Hematopoietic multipotent progenitor cell treated with erythropoietin and hydrocortisone succinate and interleukin-3 and kit ligand, for 15 days (in vitro differentiated cells): ENCODE results near the gene DGKB.

Experiments
- DNase-seq: peaks from one replicate; pipeline ENCODE4 v3.0.0-alpha.2; 2015; ENCODE audit warnings: low spot score

Gene DGKB

DNA sequence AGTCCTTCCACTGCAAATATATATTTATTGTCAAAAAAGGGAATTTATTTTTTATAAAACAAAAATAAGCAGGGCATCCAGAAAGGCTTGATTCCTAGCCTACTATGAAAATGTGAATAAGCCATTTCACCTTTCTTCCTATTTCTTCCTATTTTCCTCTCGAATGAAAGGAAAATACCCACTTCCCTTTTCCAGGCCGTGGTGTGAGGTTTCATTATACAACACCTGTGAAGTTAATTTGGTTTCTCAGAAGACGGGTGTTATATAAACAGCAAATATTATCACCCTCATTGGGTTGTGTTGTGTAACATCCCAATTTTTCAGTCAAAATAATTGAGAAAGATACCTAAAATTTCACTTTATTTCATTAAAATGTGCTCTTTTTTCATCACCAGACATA, 214.3 kb downstream of the DGKB start:
- DNase-seq: no peak

- no peak for DNase-seq
These were observed 214.8 kb downstream of the DGKB start for GRCh38 chr7:14687777-14688176.

- no peak for DNase-seq
These were observed 215.3 kb downstream of the DGKB start for GRCh38 chr7:14687241-14687640.

DNA sequence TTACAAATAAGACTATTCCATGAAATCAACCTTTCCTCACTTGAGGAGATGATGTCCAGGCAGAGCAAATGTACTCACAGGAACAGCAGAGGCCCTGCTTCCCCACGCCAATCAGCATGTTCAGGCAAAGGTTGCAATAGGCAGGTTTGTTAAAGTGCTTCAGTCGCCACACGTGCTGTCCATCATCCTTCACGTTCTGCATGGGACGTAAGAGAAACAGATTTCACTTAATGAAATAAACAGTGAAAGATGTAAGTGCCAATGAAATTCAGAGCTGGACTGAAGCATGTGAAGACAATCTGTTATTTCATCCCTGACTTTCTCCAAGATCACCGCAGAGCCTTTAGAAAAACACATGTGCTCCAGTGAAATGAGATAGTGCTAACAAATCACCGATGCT, 217.4 kb downstream of the DGKB start:
- DNase-seq: no peak

GRCh38 chr7:14682910-14683465, 219.6 kb downstream of the DGKB start:
- no peak for DNase-seq

- DNase-seq: no peak
These were observed 225.7 kb downstream of the DGKB start for GRCh38 chr7:14676896-14677295.

DNA sequence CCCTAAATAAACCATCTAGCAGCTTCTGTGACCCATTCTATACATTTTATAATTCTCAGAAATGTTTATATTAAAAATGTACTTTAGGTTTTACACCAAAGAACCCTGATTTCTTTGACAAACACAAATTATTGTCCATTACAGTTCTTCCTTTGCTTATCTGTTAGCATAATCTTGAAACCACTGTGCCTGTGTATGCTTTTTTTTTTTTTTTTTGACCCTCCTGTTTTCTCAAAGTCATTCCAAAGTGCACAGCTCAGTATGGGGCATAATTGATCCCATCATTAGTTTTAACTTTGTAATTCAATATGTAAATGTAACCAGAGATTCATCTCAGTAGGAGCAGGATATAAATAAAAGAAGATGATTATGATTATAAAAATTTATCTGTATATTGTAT, 229.3 kb downstream of the DGKB start:
- no peak for DNase-seq

DNA sequence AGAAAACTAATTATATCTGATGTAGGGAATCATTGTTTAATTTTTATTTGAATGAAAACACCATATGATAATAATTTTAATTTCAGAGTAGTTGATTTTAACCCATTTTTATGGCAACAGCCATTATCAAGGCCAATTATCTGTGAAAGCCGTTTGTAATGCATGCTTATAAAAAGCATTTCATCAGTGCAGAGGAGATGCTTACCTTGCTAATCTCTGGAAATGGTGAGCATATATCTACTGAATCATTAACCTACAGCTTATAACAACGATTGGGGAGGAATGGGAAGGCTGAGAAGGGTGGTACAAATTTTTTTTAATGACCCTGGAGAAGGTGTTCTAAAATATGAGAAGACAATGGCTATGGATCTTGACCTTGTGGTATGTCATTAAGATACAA, 235.6 kb downstream of the DGKB start:
- no peak for DNase-seq

DNA sequence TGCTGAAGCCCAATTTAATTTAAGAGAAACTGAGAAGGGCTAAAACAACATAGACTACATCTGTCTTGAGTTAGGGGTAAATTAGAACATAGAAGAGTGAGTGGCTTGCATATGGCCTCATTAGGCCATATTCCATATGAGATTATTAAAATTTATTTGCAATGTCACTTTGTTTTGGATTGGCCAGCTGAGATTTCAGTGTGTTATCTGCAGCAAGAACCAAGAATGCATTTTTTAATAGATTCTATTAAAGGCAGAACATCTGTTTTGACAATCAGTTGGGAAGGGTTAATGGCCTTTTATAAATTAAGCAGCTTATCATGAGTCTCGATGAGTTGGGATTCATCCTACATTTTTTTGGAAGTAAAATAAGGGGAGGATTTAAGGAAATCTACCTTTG, 236.2 kb downstream of the DGKB start:
- no peak for DNase-seq

GRCh38 chr7:14639801-14640200, 262.8 kb downstream of the DGKB start:
- DNase-seq: no peak

- no peak for DNase-seq
These were observed 263.2 kb downstream of the DGKB start for GRCh38 chr7:14639329-14639728.

DNA sequence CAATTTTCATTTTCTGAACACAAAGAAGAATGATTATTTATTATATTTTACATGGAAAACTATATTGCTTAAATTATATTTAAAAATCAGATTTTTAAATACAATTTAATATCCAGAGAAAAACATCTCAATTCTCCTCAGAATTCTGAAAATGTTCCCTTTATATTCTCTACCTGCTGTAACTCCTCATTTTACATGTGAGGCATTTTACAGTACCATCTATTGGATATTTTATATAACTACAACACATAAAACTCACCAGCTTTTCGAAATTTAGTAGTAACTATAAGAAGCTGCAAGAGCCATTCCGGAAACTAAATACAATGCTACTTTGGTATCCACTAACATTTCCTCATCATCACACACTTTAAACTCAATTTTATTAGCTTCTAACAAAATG, 264.6 kb downstream of the DGKB start:
- no peak for DNase-seq

GRCh38 chr7:14635955-14636354, 266.6 kb downstream of the DGKB start:
- DNase-seq: no peak

GRCh38 chr7:14630048-14630447, 272.5 kb downstream of the DGKB start:
- no peak for DNase-seq

DNA sequence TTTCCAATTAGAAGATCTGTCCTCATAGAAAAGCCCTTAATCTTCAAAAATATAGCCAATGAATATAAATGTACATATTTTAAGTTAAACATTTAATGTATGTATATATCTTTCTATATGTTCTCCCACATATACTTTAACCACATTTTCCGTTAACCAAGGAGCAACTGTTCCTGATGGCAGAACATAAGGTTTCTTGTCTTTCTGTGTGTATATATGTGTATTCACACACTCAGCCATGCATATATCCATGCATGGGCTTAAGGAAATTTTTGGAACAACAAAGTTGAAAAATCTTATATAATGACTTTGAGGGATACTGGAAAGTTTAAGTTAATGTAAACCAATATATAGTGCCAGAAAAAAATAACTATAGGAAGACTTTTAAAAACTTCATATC, 274.0 kb downstream of the DGKB start:
- no peak for DNase-seq

DNA sequence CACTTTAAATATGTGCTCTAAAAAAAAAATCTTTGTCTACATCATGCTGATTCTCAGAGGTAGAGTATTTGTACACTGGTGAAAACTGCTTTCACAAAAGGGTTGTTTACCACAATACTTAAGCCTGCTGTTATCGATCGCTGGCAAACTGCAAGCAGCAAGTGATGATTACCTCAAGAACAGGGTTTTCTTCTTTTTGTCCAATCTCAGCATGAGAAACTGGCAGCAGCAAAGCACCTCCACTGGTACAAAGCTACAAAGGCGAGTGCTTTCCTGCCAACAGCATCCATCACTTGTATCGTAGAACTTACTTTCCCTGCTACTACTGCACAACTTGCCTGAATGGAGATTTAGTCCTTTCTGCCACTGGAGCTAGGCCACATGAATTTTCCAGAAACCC, 276.5 kb downstream of the DGKB start:
- no peak for DNase-seq

DNA sequence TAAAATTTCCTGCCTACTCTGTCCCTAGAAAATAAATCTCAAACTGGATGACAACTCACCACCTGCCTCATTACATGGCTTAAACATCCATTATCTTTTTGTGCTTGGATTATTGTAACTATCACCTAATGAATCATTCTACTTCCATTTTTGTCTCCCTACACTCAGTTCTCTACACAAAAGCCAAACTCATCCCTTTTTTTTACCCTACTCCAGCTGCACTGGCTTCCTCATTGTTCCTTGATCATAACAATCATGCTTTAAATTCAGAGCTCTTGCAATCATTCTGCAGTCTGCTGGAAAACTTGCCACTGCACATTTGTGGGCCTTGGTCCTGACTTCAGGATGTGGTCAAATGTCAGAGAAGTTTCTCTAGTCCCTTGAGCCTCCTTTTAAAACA, 280.0 kb downstream of the DGKB start:
- no peak for DNase-seq

- DNase-seq: no peak
These were observed 296.4 kb downstream of the DGKB start for GRCh38 chr7:14606101-14606500.

- no peak for DNase-seq
These were observed 297.9 kb downstream of the DGKB start for GRCh38 chr7:14604606-14605005.

GRCh38 chr7:14602851-14603250, 299.7 kb downstream of the DGKB start:
- no peak for DNase-seq

- DNase-seq: no peak
These were observed 301.7 kb downstream of the DGKB start for GRCh38 chr7:14600766-14601367.

DNA sequence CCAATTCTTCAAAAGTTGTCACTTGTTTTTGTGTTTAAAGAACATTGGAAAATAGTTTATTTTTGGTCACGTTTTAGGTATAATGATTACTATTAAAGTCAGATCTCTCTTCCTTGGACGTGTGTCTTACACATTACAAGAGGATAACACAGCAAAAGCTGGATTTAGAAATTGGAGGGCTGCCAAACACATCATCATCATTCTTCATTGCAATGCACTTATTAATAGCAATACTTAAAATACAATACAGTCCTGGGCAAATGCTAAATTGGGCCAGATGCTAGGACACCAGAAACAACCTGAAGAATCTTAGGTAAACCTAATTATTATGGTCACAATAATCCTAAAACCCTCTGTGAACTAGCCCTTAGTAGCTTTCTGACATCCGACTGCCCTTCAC, 303.6 kb downstream of the DGKB start:
- DNase-seq: no peak

DNA sequence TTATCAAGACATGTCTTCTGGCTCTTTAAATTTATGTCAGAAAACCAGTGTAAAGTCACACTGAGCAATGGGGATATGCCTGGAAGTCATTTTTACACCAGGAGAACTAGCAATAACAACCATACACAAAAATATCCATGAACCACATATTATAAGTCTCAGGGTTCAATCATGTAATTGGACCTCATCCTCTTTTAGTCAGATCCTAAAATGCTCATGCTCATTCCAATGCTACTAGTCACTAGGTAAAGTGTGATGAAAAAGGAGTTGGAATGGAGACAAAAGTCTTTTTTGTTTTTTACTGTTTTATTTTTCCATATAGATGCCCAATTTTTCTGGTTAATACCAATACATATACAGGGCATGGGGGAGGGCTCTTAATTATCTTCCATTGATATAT, 306.1 kb downstream of the DGKB start:
- DNase-seq: no peak

DNA sequence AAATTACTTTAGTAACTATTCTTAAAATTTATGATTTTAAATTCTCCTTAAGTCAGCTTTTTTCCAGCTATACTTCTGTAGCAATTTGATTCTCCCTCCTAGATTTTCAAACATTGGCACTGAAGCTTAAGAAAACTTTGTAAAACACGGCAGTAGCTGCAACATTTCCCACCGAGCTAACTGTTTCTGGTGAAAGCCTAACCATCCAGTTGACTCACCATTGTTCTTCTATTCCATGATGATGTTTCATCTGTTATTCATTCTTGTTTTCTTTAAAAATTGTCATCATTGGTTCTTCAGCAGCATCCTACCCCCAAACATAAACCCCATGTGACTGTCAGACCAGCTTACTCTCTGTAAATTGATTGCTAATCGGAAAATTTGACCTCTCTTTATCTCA, 312.3 kb downstream of the DGKB start:
- no peak for DNase-seq

DNA sequence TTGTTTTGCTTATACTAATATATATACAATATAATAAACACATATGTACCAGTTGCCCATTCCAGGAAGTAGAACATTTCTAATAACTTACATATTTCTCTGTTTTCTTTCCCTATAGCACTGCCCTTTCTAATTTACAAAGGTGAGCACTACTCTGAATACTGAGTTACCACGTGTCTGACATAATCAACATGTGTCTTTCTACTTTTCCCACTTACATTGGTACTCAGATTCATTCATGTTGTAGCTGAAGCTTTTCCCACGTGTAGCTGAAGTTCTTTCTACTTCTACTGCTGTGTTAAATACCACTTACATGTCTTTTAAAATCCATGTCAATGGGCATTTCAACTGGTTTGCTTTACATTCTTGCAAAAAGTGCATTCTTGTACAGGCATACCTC, 317.3 kb downstream of the DGKB start:
- DNase-seq: no peak
